IMR-90 (cell line): Measurements from ENCODE around the gene DNASE2B. TPM values are rescaled to one million over a fixed set of nuclear protein-coding genes. Genes with fewer than 3 reads are reported as not detected.
A peak's percentile ranks its signal among the peaks of the same experiment; 100 is the strongest.

ENCODE experiments used
- ATAC-seq: fragments of 200-7000 bp; cut with Tn5 transposase; 2 replicates; pipeline ENCODE4 v1.9.1; 2020; ENCODE audit warnings: low read depth, mild to moderate bottlenecking, moderate library complexity
- BruUV-seq: library from RNA; stranded (reverse); fragments of 400-500 nt; replicated peaks from 2 replicates; lab custom pipeline; 2021; lab: Mats Ljungman, UMichigan
- CTCF ChIA-PET: fragments of 300-600 bp; formaldehyde crosslinking; extraction: SDS; loops from one replicate; lab custom pipeline; 2021; ENCODE audit warnings: antibody characterized with exemption; lab: Yijun Ruan, JAX
- POLR2A ChIA-PET: fragments of 300-600 bp; sonication (Branson Sonifier 250); formaldehyde crosslinking; loops from one replicate; lab custom pipeline; 2022; ENCODE audit warnings: antibody characterized with exemption; ENCODE audit not compliant: unreplicated experiment; lab: Charles Lee
- DNase-seq: peaks from one replicate; pipeline ENCODE4 v3.0.0; 2013
- H2AFZ ChIP-seq: replicated peaks from 2 replicates; pipeline ENCODE3; 2013; ENCODE audit warnings: low read length, mild to moderate bottlenecking; ENCODE audit not compliant: poor library complexity
- H2AK5ac ChIP-seq: 2 replicates; pipeline ENCODE4 v1.6.1; 2013; ENCODE audit warnings: low read depth, low read length, inconsistent platforms
- H2AK9ac ChIP-seq: replicated peaks from 2 replicates; pipeline ENCODE3; 2013; ENCODE audit warnings: mild to moderate bottlenecking, low read depth, low read length, moderate library complexity; ENCODE audit not compliant: poor library complexity
- H2BK120ac ChIP-seq: 2 replicates; pipeline ENCODE4 v1.6.1; 2013; ENCODE audit warnings: low read depth, low read length, inconsistent platforms
- H2BK15ac ChIP-seq: 3 replicates; pipeline ENCODE4 v1.6.1; 2013; ENCODE audit warnings: low read depth, low read length, inconsistent platforms
- H2BK20ac ChIP-seq: 2 replicates; pipeline ENCODE4 v1.6.1; 2013; ENCODE audit warnings: low read depth, mild to moderate bottlenecking, inconsistent platforms, low read length, moderate library complexity
- H2BK5ac ChIP-seq: 2 replicates; pipeline ENCODE4 v1.6.1; 2013; ENCODE audit warnings: mild to moderate bottlenecking, low read depth, low read length, inconsistent platforms; ENCODE audit not compliant: poor library complexity, severe bottlenecking
- H3K14ac ChIP-seq: replicated peaks from 2 replicates; pipeline ENCODE4 v1.6.1; 2013; ENCODE audit warnings: low read depth, low read length, inconsistent platforms
- H3K18ac ChIP-seq: 2 replicates; pipeline ENCODE4 v1.6.1; 2013; ENCODE audit warnings: low read depth, low read length, control low read depth
- H3K23ac ChIP-seq: 2 replicates; pipeline ENCODE4 v1.6.1; 2013; ENCODE audit warnings: low read depth, low read length, inconsistent platforms
- H3K27ac ChIP-seq: 2 replicates; pipeline ENCODE4 v1.5.1; 2013; ENCODE audit warnings: mild to moderate bottlenecking, control low read depth, low read length; ENCODE audit not compliant: insufficient read depth
- H3K27me3 ChIP-seq: 2 replicates; pipeline ENCODE4 v1.6.1; 2013; ENCODE audit warnings: low read length; ENCODE audit not compliant: control insufficient read depth, insufficient read depth
- H3K36me3 ChIP-seq: 2 replicates; pipeline ENCODE4 v1.6.1; 2013; ENCODE audit warnings: low read length, mixed read lengths; ENCODE audit not compliant: control insufficient read depth, insufficient read depth
- H3K4ac ChIP-seq: 2 replicates; pipeline ENCODE4 v1.6.1; 2013; ENCODE audit warnings: low read depth, low read length, inconsistent platforms
- H3K4me1 ChIP-seq: 2 replicates; pipeline ENCODE4 v1.6.1; 2013; ENCODE audit warnings: low read length, mixed read lengths; ENCODE audit not compliant: control insufficient read depth, insufficient read depth
- H3K4me2 ChIP-seq: 2 replicates; pipeline ENCODE4 v1.6.1; 2013; ENCODE audit warnings: low read depth, mild to moderate bottlenecking, control low read depth, low read length, moderate library complexity
- H3K4me3 ChIP-seq: 2 replicates; pipeline ENCODE4 v1.5.1; 2013; ENCODE audit warnings: low read depth, mild to moderate bottlenecking, control low read depth, low read length, moderate library complexity; ENCODE audit not compliant: insufficient read depth
- H3K56ac ChIP-seq: 2 replicates; pipeline ENCODE4 v1.6.1; 2013; ENCODE audit warnings: low read length, inconsistent platforms; ENCODE audit not compliant: insufficient read depth; ENCODE audit errors: extremely low read depth
- H3K79me1 ChIP-seq, 2 experiments: 2 replicates each; pipeline ENCODE4 v1.6.1; 2013; ENCODE audit warnings: low read length in 2 of 2, inconsistent platforms in 1 of 2, low read depth in 1 of 2
- H3K9ac ChIP-seq: 2 replicates; pipeline ENCODE4 v1.6.1; 2013; ENCODE audit warnings: low read depth, low read length, control low read depth
- H3K9me1 ChIP-seq: 2 replicates; pipeline ENCODE4 v1.6.1; 2013; ENCODE audit warnings: low read length, inconsistent platforms; ENCODE audit not compliant: insufficient read depth
- H3K9me3 ChIP-seq: 2 replicates; pipeline ENCODE4 v1.6.1; 2013; ENCODE audit warnings: low read length; ENCODE audit not compliant: control insufficient read depth, insufficient read depth
- H4K20me1 ChIP-seq: 2 replicates; pipeline ENCODE4 v1.6.1; 2013; ENCODE audit warnings: low read length, inconsistent platforms; ENCODE audit not compliant: insufficient read depth
- H4K5ac ChIP-seq: 2 replicates; pipeline ENCODE4 v1.6.1; 2013; ENCODE audit warnings: mild to moderate bottlenecking, low read depth, low read length, control low read depth
- H4K8ac ChIP-seq, 2 experiments: 2 replicates each; pipeline ENCODE4 v1.6.1; 2013; ENCODE audit warnings: low read depth in 2 of 2, low read length in 2 of 2, control low read depth in 1 of 2, inconsistent platforms in 1 of 2
- H4K91ac ChIP-seq: 2 replicates; pipeline ENCODE4 v1.6.1; 2013; ENCODE audit warnings: low read depth, low read length, inconsistent platforms; ENCODE audit not compliant: insufficient read depth
- MAFK ChIP-seq: IDR thresholded peaks from 2 replicates; pipeline ENCODE4 v1.6.1; 2012; ENCODE audit warnings: low read depth, low read length, improper control_type of control experiment
- RCOR1 ChIP-seq: IDR thresholded peaks from 2 replicates; pipeline ENCODE4 v1.6.1; 2012; ENCODE audit warnings: mild to moderate bottlenecking, low read length, improper control_type of control experiment; ENCODE audit not compliant: insufficient replicate concordance
- WGBS, 2 experiments: methylation state at CpG; one replicate each; pipeline versions ENCODE4 v1.1.5 to v1.1.7; 2013; ENCODE audit warnings: missing lambda C conversion rate in 2 of 2; ENCODE audit not compliant: insufficient read length in 1 of 2; ENCODE audit errors: extremely low coverage in 2 of 2; 5-methylcytosine and 5-hydroxymethylcytosine counted together
- dilution Hi-C: fragments of 300-500 bp; cut with HindIII; formaldehyde crosslinking; loops from one replicate; pipeline ENCODE4 v1.14.3; 2018; ENCODE audit warnings: low sequenced_read_pairs; ENCODE audit not compliant: unreplicated experiment
- in situ Hi-C: fragments of 300-500 bp; cut with MboI; formaldehyde crosslinking; loops from 3 replicates; pipeline ENCODE4 v1.14.3; 2019; ENCODE audit warnings: low sequenced_read_pairs, inconsistent platforms, mixed read lengths
- intact Hi-C: fragments of 100-400 bp; cut with micrococcal nuclease; formaldehyde crosslinking; loops from 2 replicates; pipeline ENCODE4 v1.10.0; 2022
- polyA plus RNA-seq, 3 experiments: library from polyadenylated mRNA; depleted of rRNA; stranded (reverse); fragments of >200 nt; gene quantifications; 2 replicates each; pipeline ENCODE4 v1.2.3, GENCODE V29; 2012; ENCODE audit warnings: low replicate concordance in 1 of 3
- total RNA-seq: library from RNA; depleted of rRNA; stranded (reverse); fragments of >200 nt; gene quantifications from 2 replicates; pipeline ENCODE4 v1.2.3, GENCODE V29; 2012

DNASE2B gene
- total and polyA plus RNA-seq, 2 of the 4 experiments (the other 2 are of a cell fraction): not detected

GRCh38 chr1:84370266-84370665 is 28.0 kb upstream of the DNASE2B start:
- dilution Hi-C loops (no loop called here), intact Hi-C loops (no loop called here), in situ Hi-C loops (no loop called here)
- H3K14ac ChIP-seq: no peak overlapping the region; the same call in 1 of the 2 replicates
- H3K4me3 ChIP-seq: no peak overlapping the region
- no peak for DNase-seq
- H3K27ac ChIP-seq: no peak overlapping the region
- CTCF ChIA-PET: no interaction called here
- no peaks in the 10 kb centered on the region for H3K79me1 ChIP-seq
- no peak for ATAC-seq
- TF ChIP-seq RCOR1 (no peak), MAFK (0 out of 2 replicates have a peak, but pooled peaks have one; percentile 17)
- peaks cover 9% of the 10 kb centered on the region for H3K4me1 ChIP-seq
- H2AFZ ChIP-seq: no peak overlapping the region
- WGBS, 2 experiments: no CpG with 5 or more reads among the region's 1 CpG
- H2BK120ac ChIP-seq: peak overlapping the region; percentile 51
- no peak overlapping the region; the same call in 1 of the 2 replicates for H2BK20ac ChIP-seq
- H3K4me2 ChIP-seq: no peak overlapping the region
- no peak overlapping the region for H3K4ac ChIP-seq
- H4K8ac ChIP-seq: peak overlapping the region in 1 of 2 experiments; percentile 59; a peak in 2 of 4 replicates
- H3K9me3 ChIP-seq: 0 out of 2 replicates have a peak, but pooled peaks cover 3% of the 10 kb centered on the region
- H2AK5ac ChIP-seq: peak overlapping the region; percentile 49
- no TSS peak for BruUV-seq
- H3K27me3 ChIP-seq: no peaks in the 10 kb centered on the region
- H2AK9ac ChIP-seq: no peak overlapping the region
- peak overlapping the region; percentile 60 for H2BK5ac ChIP-seq
- H4K5ac ChIP-seq: no peak overlapping the region; the same call in 1 of the 2 replicates
- no peaks in the 10 kb centered on the region for H3K36me3 ChIP-seq
- H4K91ac ChIP-seq: peak overlapping the region; percentile 2; the same call in 1 of the 2 replicates
- no peaks in the 10 kb centered on the region for H4K20me1 ChIP-seq
- H2BK15ac ChIP-seq: peak overlapping the region; percentile 71; the same call in 1 of the 3 replicates
- POLR2A ChIA-PET: no interaction called here
- H3K9me1 ChIP-seq: peaks cover 8% of the 10 kb centered on the region; the same call in 1 of the 2 replicates
- no peak overlapping the region for H3K23ac ChIP-seq
- H3K18ac ChIP-seq: peak overlapping the region; percentile 74; the same call in 1 of the 2 replicates
- H3K56ac ChIP-seq: no peak overlapping the region
- no peak overlapping the region for H3K9ac ChIP-seq
